SU-DHL-6 (cell line): ENCODE results near the gene KIAA0040.

Source experiments
- H2AFZ ChIP-seq: fragments of 200-600 bp; sonication (generic); 2 replicates; pipeline ENCODE4 v1.6.1; 2014; ENCODE audit warnings: low read depth, mild to moderate bottlenecking, moderate library complexity, mixed read lengths, antibody characterized with exemption, low read length; ENCODE audit not compliant: severe bottlenecking
- H3F3A ChIP-seq: fragments of 200-600 bp; shearing (Covaris generic); 2 replicates; pipeline ENCODE4 v1.6.0; 2016; ENCODE audit warnings: antibody characterized with exemption, mild to moderate bottlenecking; ENCODE audit not compliant: insufficient read depth
- H3K27ac ChIP-seq: fragments of 200-600 bp; sonication (generic); 2 replicates; pipeline ENCODE4 v1.5.1; 2016; ENCODE audit warnings: low read depth, mild to moderate bottlenecking, low read length, moderate library complexity, mixed read lengths
- H3K27me3 ChIP-seq: fragments of 200-600 bp; sonication (generic), shearing (Covaris generic); 2 replicates; pipeline ENCODE4 v1.6.0; 2014; ENCODE audit warnings: mild to moderate bottlenecking, low read length
- H3K36me3 ChIP-seq: fragments of 200-600 bp; sonication (generic); 2 replicates; pipeline ENCODE4 v1.6.1; 2014; ENCODE audit warnings: mild to moderate bottlenecking, low read length, mixed read lengths
- H3K4me2 ChIP-seq: fragments of 300-600, 200-600 bp; shearing (Covaris generic), sonication (generic); 2 replicates; pipeline ENCODE4 v1.6.0; 2014; ENCODE audit warnings: low read length, low read depth, mild to moderate bottlenecking; ENCODE audit not compliant: poor library complexity, severe bottlenecking
- H3K4me3 ChIP-seq: fragments of 200-600 bp; sonication (generic); 2 replicates; pipeline ENCODE4 v1.5.1; 2014; ENCODE audit warnings: antibody characterized with exemption, low read length, mild to moderate bottlenecking, mixed read lengths; ENCODE audit not compliant: insufficient read depth, poor library complexity, severe bottlenecking
- H3K79me2 ChIP-seq: fragments of 200-600 bp; sonication (generic); 2 replicates; pipeline ENCODE4 v1.6.1; 2014; ENCODE audit warnings: mild to moderate bottlenecking, low read length, moderate library complexity; ENCODE audit not compliant: insufficient read depth
- H3K9ac ChIP-seq: fragments of 200-600 bp; sonication (generic); 2 replicates; pipeline ENCODE4 v1.7.0; 2014; ENCODE audit warnings: mild to moderate bottlenecking, low read length
- H3K9me2 ChIP-seq: fragments of 200-600 bp; sonication (generic); replicated peaks from 2 replicates; pipeline ENCODE4 v1.6.1; 2014; ENCODE audit warnings: low read length; ENCODE audit not compliant: insufficient read depth
- H3K9me3 ChIP-seq: fragments of 200-600 bp; sonication (generic); 2 replicates; pipeline ENCODE4 v1.6.1; 2014; ENCODE audit warnings: low read length, mixed read lengths; ENCODE audit not compliant: insufficient read depth
- H4K20me1 ChIP-seq: fragments of 200-600 bp; sonication (generic); 2 replicates; pipeline ENCODE4 v1.6.1; 2014; ENCODE audit warnings: low read depth, mild to moderate bottlenecking, antibody characterized with exemption, low read length, moderate library complexity, mixed read lengths
- EZH2phosphoT487 ChIP-seq: fragments of 200-600 bp; sonication (generic), shearing (Covaris generic); conservative IDR thresholded peaks from 2 replicates; pipeline ENCODE4 v1.6.1; 2018; ENCODE audit warnings: mild to moderate bottlenecking, antibody characterized with exemption, low read length, moderate library complexity, mixed read lengths
- TF ChIP-seq, protein P1 (sequence below): fragments of 200-600 bp; sonication (generic); IDR thresholded peaks from one replicate; pipeline ENCODE4 v1.5.1; 2017; ENCODE audit warnings: antibody characterized with exemption, mild to moderate bottlenecking, low read length, moderate library complexity; ENCODE audit not compliant: insufficient read depth, poor library complexity, severe bottlenecking

The KIAA0040 gene

DNA sequence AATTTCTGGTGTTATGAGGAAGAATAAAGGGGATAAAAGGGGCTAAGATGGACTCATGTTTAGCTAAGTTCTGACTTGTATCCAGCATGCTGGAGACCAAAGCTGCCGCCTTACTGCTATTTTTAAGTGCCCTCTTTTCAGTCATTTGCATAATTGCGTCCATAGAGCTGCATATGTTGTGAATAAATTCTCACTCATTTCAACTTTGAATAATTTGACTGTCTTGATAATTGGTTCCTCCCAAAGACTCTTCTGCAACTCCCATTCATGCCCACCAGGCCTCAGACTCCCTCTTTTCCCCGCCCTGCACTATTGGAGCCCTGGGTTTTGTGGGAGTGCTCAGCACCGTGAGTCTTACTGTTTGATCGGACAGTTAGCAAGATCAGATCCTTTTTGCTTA lies 45.0 kb downstream of the KIAA0040 start:
- no peaks in the 10 kb centered on the region for H3K9me2 ChIP-seq
- no peak overlapping the region for H3K27ac ChIP-seq
- H3K9me3 ChIP-seq = no peaks in the 10 kb centered on the region
- TF ChIP-seq, protein P1, sequence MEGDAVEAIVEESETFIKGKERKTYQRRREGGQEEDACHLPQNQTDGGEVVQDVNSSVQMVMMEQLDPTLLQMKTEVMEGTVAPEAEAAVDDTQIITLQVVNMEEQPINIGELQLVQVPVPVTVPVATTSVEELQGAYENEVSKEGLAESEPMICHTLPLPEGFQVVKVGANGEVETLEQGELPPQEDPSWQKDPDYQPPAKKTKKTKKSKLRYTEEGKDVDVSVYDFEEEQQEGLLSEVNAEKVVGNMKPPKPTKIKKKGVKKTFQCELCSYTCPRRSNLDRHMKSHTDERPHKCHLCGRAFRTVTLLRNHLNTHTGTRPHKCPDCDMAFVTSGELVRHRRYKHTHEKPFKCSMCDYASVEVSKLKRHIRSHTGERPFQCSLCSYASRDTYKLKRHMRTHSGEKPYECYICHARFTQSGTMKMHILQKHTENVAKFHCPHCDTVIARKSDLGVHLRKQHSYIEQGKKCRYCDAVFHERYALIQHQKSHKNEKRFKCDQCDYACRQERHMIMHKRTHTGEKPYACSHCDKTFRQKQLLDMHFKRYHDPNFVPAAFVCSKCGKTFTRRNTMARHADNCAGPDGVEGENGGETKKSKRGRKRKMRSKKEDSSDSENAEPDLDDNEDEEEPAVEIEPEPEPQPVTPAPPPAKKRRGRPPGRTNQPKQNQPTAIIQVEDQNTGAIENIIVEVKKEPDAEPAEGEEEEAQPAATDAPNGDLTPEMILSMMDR = no peak
- no peak for TF ChIP-seq EZH2phosphoT487
- no peaks in the 10 kb centered on the region for H4K20me1 ChIP-seq
- H3F3A ChIP-seq = no peaks in the 10 kb centered on the region
- no peak overlapping the region for H3K9ac ChIP-seq
- no peak overlapping the region for H3K4me2 ChIP-seq
- no peak overlapping the region for H3K4me3 ChIP-seq
- no peaks in the 10 kb centered on the region for H3K36me3 ChIP-seq
- H2AFZ ChIP-seq = no peak overlapping the region
- H3K79me2 ChIP-seq = no peaks in the 10 kb centered on the region
- no peaks in the 10 kb centered on the region for H3K27me3 ChIP-seq

DNA sequence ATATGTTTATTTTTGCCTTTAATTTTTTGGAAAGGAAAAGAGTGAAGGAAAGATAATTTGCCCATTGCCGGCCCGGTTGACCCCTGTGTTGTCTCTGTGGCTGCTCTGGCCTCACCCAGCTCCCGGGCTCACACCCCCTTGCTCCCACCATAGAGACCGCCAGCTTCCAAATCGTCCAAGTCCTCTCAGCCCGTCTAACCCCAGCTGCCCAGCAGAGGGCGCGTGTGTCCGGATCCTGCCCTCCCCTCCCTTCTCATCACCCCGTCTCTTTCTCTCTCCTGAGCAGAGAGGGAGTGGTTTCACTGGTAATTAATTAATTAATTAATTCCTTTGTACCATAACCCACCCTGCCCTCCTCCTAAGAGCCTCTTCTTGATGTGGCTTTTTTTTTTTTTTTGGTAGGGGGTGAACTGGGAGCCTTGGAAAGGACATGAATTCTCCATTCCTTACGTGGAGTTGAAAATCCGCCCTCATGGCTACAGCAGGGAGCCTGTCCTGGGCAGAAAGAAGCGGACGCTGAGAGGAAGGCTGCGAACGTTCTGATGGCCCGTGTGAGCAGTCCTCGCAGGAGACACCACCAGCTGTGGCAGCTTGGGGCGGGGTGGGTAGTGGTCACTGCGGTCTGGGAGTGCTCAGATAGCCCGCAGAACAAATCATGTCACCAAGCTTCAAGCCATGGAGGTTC lies 45.9 kb downstream of the KIAA0040 start:
- Histone ChIP-seq H3K9me3 (no peaks in the 10 kb centered on the region), H2AFZ (no peak overlapping the region), H3K27me3 (no peaks in the 10 kb centered on the region), H4K20me1 (no peaks in the 10 kb centered on the region), H3K27ac (no peak overlapping the region), H3K36me3 (no peaks in the 10 kb centered on the region), H3K4me3 (no peak overlapping the region), H3K4me2 (no peak overlapping the region), H3K9ac (no peak overlapping the region), H3K79me2 (no peaks in the 10 kb centered on the region), H3F3A (no peaks in the 10 kb centered on the region), H3K9me2 (no peaks in the 10 kb centered on the region)
- no peak for TF ChIP-seq EZH2phosphoT487
- TF ChIP-seq, protein P1 = peak; percentile 89

DNA sequence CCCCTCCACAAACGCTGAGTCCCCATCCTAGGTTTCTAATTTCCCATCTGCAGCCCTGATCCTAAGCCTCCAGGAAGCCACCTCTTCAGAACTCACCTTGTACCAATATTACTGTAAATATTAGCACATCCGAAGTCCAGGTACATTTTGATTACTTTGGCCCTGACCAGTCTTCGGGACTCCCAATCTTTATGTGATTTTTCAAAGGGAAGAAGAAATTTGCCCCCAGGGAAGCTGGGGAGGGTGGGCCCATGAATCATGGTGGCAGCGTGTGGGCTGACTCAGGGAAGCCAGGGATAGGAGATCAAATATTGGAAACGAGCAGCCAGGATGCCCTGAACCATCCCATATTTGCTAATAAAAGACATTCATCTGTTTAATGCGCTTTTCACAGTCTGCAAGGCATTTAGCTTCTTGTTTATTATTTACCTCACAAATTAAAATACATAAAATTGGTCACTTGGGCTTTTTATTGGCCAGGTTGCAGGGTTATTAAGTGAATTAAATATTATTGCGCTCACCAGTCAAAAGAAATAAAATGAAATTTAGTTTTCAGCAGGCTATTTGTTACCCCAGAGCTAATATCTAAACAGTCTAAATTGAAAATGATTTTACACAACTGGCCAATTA lies 46.6 kb downstream of the KIAA0040 start:
- H3K36me3 ChIP-seq = no peaks in the 10 kb centered on the region
- no peak overlapping the region for H2AFZ ChIP-seq
- no peaks in the 10 kb centered on the region for H3K79me2 ChIP-seq
- TF ChIP-seq EZH2phosphoT487 = no peak
- TF ChIP-seq, protein P1 = no peak
- no peak overlapping the region for H3K27ac ChIP-seq
- no peaks in the 10 kb centered on the region for H3K9me3 ChIP-seq
- H3K27me3 ChIP-seq = no peaks in the 10 kb centered on the region
- no peak overlapping the region for H3K9ac ChIP-seq
- no peaks in the 10 kb centered on the region for H4K20me1 ChIP-seq
- H3K4me3 ChIP-seq = no peak overlapping the region
- H3K9me2 ChIP-seq = no peaks in the 10 kb centered on the region
- no peaks in the 10 kb centered on the region for H3F3A ChIP-seq
- no peak overlapping the region for H3K4me2 ChIP-seq
